Ishikawa (cell line): ENCODE results near the gene TAF15.

Source experiments
- CEBPB ChIP-seq: IDR thresholded peaks from 2 replicates; pipeline ENCODE4 v1.6.1; 2012
- CREB1 ChIP-seq: IDR thresholded peaks from 2 replicates; pipeline ENCODE4 v1.6.1; 2012; ENCODE audit warnings: low read depth
- EP300 ChIP-seq: IDR thresholded peaks from 2 replicates; pipeline ENCODE4 v1.6.1; 2012; ENCODE audit warnings: borderline replicate concordance
- REST ChIP-seq: IDR thresholded peaks from 2 replicates; pipeline ENCODE4 v1.6.1; 2012; ENCODE audit warnings: low read depth, mild to moderate bottlenecking
- TAF1 ChIP-seq: IDR thresholded peaks from 2 replicates; pipeline ENCODE4 v1.6.1; 2012; ENCODE audit warnings: low read depth, mild to moderate bottlenecking
- TEAD4 ChIP-seq: IDR thresholded peaks from 2 replicates; pipeline ENCODE4 v1.6.1; 2012
- YY1 ChIP-seq: IDR thresholded peaks from 2 replicates; pipeline ENCODE4 v1.6.1; 2012; ENCODE audit warnings: low read depth
- ZBTB7A ChIP-seq: IDR thresholded peaks from 2 replicates; pipeline ENCODE4 v1.6.1; 2012; ENCODE audit warnings: low read depth

GRCh38 chr17:35775583-35775982 is 33.7 kb upstream of the TAF15 start:
- TF ChIP-seq TAF1: no peak
- TF ChIP-seq ZBTB7A: no peak
- no peak for TF ChIP-seq YY1
- no peak for TF ChIP-seq CREB1
- TF ChIP-seq EP300: no peak
- TF ChIP-seq CEBPB: no peak
- TF ChIP-seq REST: no peak
- TF ChIP-seq TEAD4: no peak
